ENCODE data around the gene MAP2K7. TPM values are rescaled to one million over a fixed set of nuclear protein-coding genes. Genes with fewer than 3 reads are reported as not detected.

Gene MAP2K7
- total RNA-seq, 1 experiment from 2014 or later: 59.1 TPM

- TF ChIP-seq REST (IDR thresholded peaks at IDR 0.05; ENCODE audit: low read depth): no peak
- Histone ChIP-seq H3K27ac (ENCODE audit: low read depth, low read length) (no peak overlapping the region), H3K9me2 (ENCODE audit: insufficient read depth) (no peaks in the 10 kb centered on the region), H3K79me2 (ENCODE audit: insufficient read depth, low read length) (no peaks in the 10 kb centered on the region), H4K20me1 (ENCODE audit: insufficient read depth) (no peaks in the 10 kb centered on the region), H3K9me3 (ENCODE audit: control insufficient read depth in 1 of 2, insufficient read depth in 1 of 2, low read depth in 1 of 2, low read length in 2 of 2) (no peaks in the 10 kb centered on the region), H3K27me3 (ENCODE audit: insufficient read depth, low read length) (no peaks in the 10 kb centered on the region), H3K4me2 (ENCODE audit: low read length) (no peak overlapping the region), H3K4me1 (ENCODE audit: control insufficient read depth in 1 of 2, insufficient read depth in 2 of 2, low read length in 2 of 2) (peaks cover 10 to 35% of the 10 kb centered on the region in 2 experiments), H2AFZ (ENCODE audit: low read depth, low read length, poor library complexity, severe bottlenecking) (no peak overlapping the region), H3K36me3 (ENCODE audit: control insufficient read depth in 1 of 2, insufficient read depth in 2 of 2, low read length in 2 of 2) (no peaks in the 10 kb centered on the region), H3K9ac (ENCODE audit: low read length) (no peak overlapping the region), H3K4me3 (replicated peaks in 1 of 2; ENCODE audit: low read depth in 1 of 2, low read length in 2 of 2) (no peak overlapping the region)
- POLR2A ChIA-PET: no interaction called here
- DNase-seq (ENCODE audit: low read depth, low spot score) (no peak), ATAC-seq (no peak)
- RAD21 ChIA-PET (ENCODE audit: low non-redundant PET in 1 of 2, low total read pairs in 2 of 2, uncharacterized antibody in 2 of 2, unreplicated experiment in 2 of 2): no interaction called here
- BruUV-seq (replicated peaks): no TSS peak
- CTCF ChIA-PET: no interaction called here
- intact Hi-C loops (cut with micrococcal nuclease): no loop called here
Measured at GRCh38 chr19:7864690-7865074, 39.0 kb upstream of the MAP2K7 start.

- H3K9me2 ChIP-seq (ENCODE audit: insufficient read depth): no peaks in the 10 kb centered on the region
- no peaks in the 10 kb centered on the region for H4K20me1 ChIP-seq (ENCODE audit: insufficient read depth)
- ChIA-PET POLR2A (interaction anchor here (0.7 kb wide), 1 partner anchor 78 kb away, joined by 3 read pairs; the partner anchor contains the start of gene TIMM44), RAD21 (ENCODE audit: low non-redundant PET in 1 of 2, low total read pairs in 2 of 2, uncharacterized antibody in 2 of 2, unreplicated experiment in 2 of 2) (no interaction called here), CTCF (no interaction called here)
- ATAC-seq (no peak), DNase-seq (ENCODE audit: low read depth, low spot score) (no peak)
- H3K4me1 ChIP-seq (ENCODE audit: control insufficient read depth in 1 of 2, insufficient read depth in 2 of 2, low read length in 2 of 2): peaks cover 10 to 43% of the 10 kb centered on the region in 2 experiments
- H2AFZ ChIP-seq (ENCODE audit: low read depth, low read length, poor library complexity, severe bottlenecking): no peak overlapping the region
- intact Hi-C loops (cut with micrococcal nuclease): no loop called here
- TF ChIP-seq EGR1 (IDR thresholded peaks at IDR 0.05; ENCODE audit: low read depth) (no peak), REST (IDR thresholded peaks at IDR 0.05; ENCODE audit: low read depth) (no peak), YY1 (IDR thresholded peaks at IDR 0.05; ENCODE audit: extremely low read depth, insufficient replicate concordance, low read depth, low read length) (no peak), ATF3 (IDR thresholded peaks at IDR 0.05) (no peak), POLR2AphosphoS5 (IDR thresholded peaks at IDR 0.05; ENCODE audit: low read depth, low read length) (no peak), ZNF274 (IDR thresholded peaks at IDR 0.05; ENCODE audit: low read depth, low read length) (no peak)
- no peak overlapping the region for H3K27ac ChIP-seq (ENCODE audit: low read depth, low read length)
- no TSS peak for BruUV-seq (replicated peaks)
- H3K9me3 ChIP-seq (ENCODE audit: control insufficient read depth in 1 of 2, insufficient read depth in 1 of 2, low read depth in 1 of 2, low read length in 2 of 2): no peaks in the 10 kb centered on the region
- H3K79me2 ChIP-seq (ENCODE audit: insufficient read depth, low read length): no peaks in the 10 kb centered on the region
- H3K9ac ChIP-seq (ENCODE audit: low read length): no peak overlapping the region
- no peak overlapping the region; the same call in 1 of the 2 replicates for H3K4me2 ChIP-seq (ENCODE audit: low read length)
- H3K27me3 ChIP-seq (ENCODE audit: insufficient read depth, low read length): no peaks in the 10 kb centered on the region
- H3K36me3 ChIP-seq (ENCODE audit: control insufficient read depth in 1 of 2, insufficient read depth in 2 of 2, low read length in 2 of 2): no peaks in the 10 kb centered on the region
- no peak overlapping the region for H3K4me3 ChIP-seq (replicated peaks in 1 of 2; ENCODE audit: low read depth in 1 of 2, low read length in 2 of 2)
Measured at GRCh38 chr19:7865262-7865911, 38.3 kb upstream of the MAP2K7 start.

Data from HCT116 (cell line).